DND-41 (cell line): Measurements from ENCODE around the gene KCNS1.

Source experiments
- EZH2 ChIP-seq: IDR thresholded peaks from 3 replicates; pipeline ENCODE4 v1.6.1; 2012; ENCODE audit warnings: borderline replicate concordance, low read depth, mild to moderate bottlenecking, moderate library complexity, low read length, inconsistent platforms; ENCODE audit not compliant: severe bottlenecking
- TF ChIP-seq, protein P1 (sequence below): IDR thresholded peaks from 2 replicates; pipeline ENCODE4 v1.5.1; 2012; ENCODE audit warnings: borderline replicate concordance, low read length, moderate library complexity, mild to moderate bottlenecking; ENCODE audit not compliant: poor library complexity, severe bottlenecking; ENCODE audit errors: extremely low read depth

DNA sequence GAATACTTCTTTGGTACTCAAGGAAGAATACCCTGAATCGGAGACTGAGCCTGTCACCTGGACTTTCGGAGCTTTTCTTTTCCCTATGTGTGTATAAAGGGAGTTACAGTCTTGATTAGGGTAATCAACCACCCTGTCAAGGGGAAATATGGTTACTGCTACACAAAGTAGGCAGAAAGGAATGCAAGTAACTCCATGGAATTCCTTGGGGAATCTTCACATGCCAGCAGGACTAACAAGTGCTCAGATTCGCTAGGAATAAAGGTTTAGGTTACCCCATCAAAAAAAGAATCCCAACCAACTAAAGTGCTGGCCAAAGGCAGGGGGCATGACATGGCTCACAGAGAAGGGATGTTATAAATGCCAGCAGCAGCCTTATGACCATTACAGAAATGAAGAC, 10.4 kb downstream of the KCNS1 start:
- TF ChIP-seq, protein P1, sequence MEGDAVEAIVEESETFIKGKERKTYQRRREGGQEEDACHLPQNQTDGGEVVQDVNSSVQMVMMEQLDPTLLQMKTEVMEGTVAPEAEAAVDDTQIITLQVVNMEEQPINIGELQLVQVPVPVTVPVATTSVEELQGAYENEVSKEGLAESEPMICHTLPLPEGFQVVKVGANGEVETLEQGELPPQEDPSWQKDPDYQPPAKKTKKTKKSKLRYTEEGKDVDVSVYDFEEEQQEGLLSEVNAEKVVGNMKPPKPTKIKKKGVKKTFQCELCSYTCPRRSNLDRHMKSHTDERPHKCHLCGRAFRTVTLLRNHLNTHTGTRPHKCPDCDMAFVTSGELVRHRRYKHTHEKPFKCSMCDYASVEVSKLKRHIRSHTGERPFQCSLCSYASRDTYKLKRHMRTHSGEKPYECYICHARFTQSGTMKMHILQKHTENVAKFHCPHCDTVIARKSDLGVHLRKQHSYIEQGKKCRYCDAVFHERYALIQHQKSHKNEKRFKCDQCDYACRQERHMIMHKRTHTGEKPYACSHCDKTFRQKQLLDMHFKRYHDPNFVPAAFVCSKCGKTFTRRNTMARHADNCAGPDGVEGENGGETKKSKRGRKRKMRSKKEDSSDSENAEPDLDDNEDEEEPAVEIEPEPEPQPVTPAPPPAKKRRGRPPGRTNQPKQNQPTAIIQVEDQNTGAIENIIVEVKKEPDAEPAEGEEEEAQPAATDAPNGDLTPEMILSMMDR, result no peak
- TF ChIP-seq EZH2, result no peak
